IPS-NIHi7 (cell line): ENCODE measurements around the gene CPNE8.
A peak's percentile ranks its signal among the peaks of the same experiment; 100 is the strongest.

Experiments
- DNase-seq: peaks from one replicate; pipeline ENCODE4 v3.0.0; 2012; ENCODE audit warnings: mixed read lengths; ENCODE audit errors: extremely low spot score

The CPNE8 gene

DNA sequence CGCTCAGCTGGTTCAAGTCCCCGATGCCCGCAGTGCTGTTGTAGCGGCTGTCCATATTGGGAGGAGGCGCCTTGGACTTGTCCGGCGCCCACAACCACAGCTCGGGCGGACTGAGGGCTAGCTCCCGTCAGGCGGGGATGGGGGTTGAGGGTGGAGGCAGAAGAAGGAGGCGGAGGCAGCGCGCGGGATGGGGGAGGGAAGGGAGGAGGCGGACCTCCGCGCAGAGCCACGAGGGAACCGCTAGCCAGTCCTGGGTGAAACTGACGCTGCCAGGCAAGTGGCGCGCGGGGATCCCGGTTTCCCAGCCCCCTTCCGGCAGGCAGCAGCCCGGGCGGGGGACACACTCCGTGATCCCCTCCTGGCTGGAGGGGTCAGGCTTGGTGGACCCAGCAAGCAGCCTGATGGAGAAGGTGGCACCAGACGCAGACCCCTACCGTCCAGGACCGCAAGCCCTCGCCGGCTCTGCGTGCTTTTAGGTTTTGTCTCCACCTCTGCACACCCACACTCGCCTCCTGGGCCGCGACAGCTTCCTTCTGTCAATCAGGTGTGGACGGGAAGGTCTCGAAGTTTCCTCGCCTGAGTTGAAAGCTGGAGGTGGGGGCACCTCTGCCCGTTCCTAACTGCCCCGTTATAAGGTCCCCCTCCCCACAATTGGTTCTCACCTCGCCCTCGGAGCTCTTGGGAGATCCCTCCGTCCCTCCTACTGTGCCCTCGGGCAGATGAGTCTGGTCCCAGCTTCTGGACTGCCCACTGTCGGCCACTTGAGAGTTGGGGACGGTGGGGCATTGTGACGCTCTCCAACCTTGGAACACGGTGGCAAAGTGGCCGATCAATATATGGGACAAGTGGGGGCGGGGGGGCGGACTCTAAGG lies at the start of gene CPNE8:
Gene CPNE8 (minus strand): TSS at position 112 of the 872 bp plus-strand sequence. CDS start 57 bp downstream, at position 55.
- peak; percentile 43 for DNase-seq

DNA sequence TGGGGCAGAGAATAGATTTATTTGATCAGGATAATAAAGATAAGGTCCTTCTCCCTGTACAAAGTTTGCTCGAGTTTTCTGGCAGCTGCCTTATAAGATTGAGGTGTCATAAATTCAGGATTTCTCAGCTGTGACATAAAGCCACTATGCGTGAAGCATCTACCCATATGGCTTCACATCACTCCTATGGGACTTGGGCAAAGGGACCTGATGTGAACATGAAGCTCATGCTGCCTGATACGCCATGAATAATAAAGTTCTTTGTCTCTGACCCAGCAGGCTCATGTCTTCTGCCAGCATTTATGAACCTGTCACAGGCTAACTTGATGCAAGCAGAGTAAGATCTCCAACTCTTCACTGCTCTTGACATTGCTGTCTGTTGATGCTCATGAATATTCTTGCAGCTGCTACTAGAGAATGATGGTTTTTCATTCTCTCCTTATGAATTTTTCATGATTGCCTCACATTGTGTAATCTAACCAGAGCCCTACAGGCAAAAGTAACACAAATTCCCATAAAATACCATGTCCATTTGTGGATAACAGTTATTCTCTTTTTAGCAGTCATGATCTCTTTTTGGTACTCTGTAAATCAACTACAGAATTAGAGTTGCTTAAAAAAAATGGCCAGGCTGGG lies 49.0 kb upstream of the CPNE8 start:
- no peak for DNase-seq

DNA sequence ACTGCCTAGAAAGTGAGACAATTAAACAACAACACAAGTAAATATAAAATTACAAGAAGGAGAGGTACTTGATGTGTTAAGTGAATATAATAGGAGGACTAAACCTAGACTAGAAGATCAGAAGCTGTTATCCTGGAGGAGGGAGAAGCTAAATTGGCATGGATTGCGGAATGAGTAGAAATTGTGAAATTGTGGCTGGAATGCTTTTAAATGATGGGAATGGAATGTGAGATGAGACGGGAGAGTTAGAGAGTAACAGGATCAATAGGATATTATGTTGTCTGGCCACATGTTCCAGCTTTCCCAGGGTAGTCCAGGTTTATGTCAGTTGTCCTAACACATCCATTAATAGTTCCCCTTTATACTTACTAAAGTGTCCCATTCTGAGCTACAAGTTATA lies 44.0 kb upstream of the CPNE8 start:
- no peak for DNase-seq

DNA sequence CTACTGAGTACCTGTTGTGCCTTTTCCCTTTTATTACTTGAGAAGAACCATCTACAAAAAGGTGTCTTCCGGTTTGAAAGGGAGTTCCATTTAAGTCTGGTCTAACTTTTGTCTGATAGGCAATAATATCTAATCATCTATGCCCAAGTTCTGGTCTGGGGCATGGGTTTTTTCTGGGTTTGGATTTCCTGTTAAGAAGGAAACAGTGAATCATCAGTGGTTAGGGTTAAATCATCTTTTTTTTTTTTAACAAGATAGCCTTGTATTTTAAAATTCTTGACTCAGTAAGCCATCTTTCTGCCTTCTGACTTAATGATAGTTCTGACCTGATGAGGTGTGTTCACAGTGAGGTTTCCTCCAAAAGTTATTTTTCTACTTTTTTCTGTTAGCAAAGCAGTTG lies 29.3 kb upstream of the CPNE8 start:
- DNase-seq = no peak

DNA sequence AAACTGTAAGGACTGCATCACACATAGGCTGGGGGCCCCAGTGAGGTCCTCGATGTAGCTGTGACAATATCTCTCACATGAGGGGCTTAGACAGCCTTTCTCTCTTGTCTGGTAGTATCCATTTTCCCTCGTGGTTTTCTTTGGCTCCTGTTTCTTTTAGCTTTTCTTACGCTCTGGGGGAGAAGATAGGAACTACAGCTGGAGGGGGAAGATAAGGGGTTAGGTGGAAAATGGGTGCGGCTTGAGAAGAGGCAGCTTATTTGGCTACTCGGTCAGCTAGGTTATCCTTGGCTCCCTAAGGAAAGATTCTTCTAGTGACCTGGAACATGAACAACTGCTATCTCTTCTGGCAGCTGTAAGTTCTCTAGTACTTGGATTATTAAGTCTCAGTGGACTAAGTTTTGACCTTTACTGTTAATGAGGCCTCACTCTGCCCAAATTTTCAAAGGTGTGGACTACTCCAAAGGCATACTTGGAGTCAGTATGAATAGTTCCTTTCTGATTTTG lies 28.7 kb upstream of the CPNE8 start:
- no peak for DNase-seq

DNA sequence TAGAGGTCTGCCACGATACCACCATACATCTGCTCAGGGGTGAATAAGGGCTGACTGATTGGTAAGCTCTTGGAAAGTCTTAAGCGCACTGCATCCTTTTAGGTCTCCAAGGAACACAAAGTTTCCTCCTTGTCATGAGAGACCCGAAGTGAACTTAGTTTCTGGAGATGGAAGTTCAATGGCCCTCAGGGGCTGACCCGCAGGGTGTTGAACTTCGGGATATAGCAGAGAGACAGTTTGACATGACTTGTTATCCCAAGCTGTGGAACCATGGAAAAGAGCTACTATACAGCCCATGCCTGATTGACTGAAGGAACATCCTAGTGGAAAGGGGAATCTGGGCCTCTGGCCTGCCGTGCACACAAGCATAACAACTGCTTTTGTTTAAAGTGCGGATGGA lies 26.9 kb upstream of the CPNE8 start:
- no peak for DNase-seq

DNA sequence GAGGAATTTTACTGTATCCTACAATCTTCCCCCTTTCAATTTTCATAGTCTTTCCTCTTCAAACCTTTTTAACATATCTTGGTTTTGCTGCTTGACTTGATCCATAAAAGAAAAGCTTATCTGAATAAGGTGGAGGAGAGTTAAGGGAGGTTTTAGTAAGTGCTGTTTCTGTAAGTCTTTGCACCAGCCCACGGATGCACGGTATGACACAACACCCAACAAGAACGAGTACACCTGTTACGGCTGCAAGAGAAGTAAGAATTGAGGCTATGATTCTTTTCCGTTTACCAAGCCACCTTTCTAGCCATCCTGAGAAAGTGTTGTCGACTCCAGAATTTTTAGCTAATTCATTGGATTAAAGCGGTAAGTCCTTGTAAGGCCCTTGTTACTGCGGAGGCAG lies 26.1 kb upstream of the CPNE8 start:
- no peak for DNase-seq

DNA sequence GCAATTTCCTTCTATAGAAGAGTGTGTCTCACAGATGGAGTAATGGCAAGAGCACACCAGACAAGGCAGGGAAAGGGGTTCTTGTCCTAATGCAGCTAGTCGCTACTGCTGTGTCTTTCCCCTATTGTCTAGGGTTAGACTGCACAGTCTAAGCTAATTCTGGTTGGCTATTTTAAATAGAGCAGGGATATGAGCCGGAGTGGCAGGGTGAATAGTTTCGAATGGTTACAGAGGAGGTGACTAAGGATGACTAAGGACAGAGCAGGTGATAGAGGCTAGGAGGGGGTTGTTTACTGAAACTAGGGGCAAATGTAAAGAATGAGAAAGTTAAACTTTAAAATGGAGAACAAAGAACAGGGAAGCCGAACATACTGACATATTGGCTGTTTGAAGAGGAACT lies 25.6 kb upstream of the CPNE8 start:
- no peak for DNase-seq

DNA sequence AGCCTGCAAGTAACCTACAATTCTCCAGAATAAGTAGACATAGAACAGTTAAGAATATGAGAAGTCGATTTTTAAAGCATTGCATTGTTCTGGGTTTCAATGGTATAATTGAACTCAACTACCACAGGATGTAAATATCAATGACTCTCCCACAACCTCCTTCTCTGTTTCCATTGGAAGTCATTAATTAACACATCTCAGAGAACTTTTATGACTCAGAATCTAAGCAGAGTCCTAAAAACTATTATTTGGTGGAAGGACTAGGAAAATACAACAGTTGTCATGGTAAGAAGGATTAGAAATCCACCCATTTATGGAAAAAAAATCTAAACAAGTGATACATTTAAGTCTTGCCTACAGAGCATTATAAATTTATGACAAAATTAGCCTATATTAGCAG lies 21.1 kb upstream of the CPNE8 start:
- no peak for DNase-seq

DNA sequence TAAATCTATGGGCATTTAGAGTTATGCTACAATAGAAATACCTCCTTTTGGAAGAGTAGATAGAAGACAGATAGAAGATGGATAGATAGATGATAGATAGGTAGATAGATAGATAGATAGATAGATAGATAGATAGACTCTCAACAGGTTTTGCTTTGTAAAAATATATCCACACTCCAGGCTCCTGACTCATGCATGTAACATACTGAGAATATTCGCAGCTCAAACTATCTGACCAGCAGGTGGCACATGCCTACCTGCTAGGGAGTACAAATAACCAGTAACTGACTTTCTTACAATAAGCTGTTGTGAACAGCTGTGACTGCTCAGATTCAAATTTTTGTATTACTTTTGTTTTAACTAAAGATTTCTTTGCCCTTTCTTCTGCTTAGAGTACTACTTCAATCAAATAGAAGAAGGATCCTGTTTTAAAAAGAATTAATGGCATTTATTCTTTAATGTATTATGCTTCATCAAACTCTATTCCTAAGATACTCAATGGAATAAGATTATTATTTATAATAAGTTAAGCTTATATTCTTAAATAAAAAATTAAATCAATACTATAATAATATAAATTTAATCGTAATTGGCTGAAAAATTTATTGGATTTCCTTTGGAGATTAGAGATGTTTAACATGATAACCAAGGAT lies 15.8 kb upstream of the CPNE8 start:
- DNase-seq = peak; percentile 46

DNA sequence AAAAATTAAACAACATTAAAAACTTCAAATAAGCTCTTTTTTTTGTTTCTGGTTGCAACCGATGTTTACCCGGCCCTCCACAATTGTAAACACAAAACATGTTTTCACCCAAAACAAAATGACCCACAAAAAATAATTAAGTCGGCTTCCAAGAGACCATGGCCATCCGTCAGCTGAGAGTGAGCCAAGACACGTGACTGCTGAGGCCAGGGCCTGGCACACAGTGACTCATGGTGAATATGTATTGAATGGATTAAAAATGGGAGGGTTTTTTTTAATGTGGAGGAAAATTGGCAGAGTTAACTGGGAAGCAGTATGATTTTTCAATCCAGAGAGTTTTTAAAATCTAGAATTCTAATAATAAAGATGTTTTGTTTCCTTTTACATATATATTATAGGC lies 13.8 kb upstream of the CPNE8 start:
- no peak for DNase-seq

DNA sequence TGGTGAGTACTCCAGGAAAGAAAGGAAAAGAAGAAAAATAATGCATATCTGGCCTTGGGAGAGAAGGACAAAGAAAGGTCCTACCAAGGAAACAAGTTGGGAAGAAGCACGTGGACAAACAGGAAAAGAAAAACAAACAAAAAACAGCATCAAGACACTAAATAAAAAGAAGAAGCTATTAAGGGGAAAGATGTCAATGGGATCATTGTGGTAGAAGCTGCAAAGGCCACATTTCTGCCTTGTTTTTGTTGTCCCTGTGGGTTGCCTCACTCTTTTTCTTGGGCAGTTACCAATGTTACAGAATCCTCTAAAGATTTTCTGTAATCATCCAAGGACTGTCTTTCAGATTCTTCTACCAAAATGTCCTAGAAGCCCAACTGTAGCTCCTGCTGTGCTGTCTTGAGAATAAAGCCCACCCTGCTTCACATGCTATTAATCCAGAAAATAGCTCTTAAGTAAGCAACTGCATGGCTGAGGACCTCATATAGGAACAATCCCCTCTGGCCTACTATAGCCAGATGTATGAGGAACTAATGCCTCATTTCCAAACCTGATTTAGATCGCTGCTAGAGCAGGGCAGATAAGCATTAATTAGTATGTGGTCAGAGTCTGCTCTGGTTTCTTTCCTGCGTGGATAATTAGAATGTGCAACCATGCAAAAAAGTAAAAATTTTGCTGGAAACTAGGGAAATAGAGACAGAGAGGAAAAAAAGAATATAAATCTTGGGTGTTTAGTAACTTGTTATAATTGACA lies 10.2 kb upstream of the CPNE8 start:
- DNase-seq = no peak

DNA sequence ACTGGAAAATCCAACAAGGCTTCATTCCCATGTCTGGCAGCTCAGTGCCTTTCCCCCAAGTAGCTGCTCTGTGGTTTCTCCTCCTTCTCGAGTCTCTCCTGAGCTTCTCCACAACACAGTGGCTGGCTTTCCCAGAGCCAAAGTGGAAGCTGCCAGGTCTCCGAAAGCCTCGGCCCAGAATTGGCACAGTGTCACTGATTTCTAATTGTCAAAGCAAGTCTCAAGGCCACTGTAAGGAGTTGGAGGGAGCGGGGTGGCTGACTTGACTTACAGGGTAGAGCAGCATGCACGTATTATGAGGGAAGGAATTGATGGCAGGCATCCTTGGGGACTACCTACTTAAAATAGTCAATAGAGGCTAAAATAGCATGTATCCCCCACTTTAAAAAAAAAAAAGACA lies 6.7 kb upstream of the CPNE8 start:
- no peak for DNase-seq

DNA sequence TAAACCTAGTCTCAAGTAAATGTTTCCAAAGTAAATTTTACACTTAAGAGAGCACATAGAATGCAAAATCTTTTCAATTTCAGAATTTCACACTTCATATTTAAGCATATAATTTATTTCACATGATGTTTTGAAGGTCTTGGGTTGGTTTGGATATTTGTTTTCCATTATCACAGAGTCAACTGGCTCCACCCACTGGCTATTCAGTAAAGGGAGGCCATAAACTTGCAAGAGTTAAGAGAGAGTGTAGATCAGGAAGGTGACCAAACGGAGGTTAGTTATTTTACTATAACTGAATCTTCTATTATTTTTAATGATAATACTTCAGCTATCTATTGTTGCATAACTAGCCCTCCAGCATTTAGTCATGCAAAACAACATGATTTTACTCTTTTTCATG lies 6.2 kb upstream of the CPNE8 start:
- peak; percentile 12 for DNase-seq

DNA sequence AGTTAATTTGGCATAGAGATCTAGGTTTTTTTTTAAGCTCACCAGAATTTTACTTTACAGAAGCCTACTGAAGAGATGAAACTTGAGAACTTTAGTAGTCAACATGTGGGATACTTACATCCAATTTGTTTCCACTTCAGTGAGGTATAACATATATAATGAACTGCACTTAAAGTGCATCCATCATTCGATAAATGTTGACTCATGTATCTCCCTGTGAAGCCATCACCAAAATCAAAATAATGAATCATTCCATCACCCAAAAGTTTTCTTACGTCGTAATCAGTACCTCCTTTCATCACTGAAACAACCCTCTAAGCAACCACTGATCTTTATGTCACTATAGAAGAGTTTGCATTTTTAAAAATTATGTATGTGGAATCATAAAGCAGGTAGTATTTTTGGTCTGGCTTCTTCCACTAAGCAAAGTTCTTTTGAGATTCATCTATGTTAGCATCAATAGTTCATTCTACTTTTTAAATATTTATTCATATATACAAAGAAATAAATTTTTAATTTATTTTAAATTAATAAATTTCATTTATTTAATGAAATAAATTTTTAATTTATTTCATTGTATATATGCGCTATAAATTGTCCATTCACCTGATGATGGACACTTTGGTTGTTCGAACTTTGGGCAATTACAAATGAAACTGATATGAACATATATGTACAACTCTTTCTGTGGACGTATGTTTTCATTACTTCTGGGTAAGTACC lies 2.0 kb upstream of the CPNE8 start:
- no peak for DNase-seq

DNA sequence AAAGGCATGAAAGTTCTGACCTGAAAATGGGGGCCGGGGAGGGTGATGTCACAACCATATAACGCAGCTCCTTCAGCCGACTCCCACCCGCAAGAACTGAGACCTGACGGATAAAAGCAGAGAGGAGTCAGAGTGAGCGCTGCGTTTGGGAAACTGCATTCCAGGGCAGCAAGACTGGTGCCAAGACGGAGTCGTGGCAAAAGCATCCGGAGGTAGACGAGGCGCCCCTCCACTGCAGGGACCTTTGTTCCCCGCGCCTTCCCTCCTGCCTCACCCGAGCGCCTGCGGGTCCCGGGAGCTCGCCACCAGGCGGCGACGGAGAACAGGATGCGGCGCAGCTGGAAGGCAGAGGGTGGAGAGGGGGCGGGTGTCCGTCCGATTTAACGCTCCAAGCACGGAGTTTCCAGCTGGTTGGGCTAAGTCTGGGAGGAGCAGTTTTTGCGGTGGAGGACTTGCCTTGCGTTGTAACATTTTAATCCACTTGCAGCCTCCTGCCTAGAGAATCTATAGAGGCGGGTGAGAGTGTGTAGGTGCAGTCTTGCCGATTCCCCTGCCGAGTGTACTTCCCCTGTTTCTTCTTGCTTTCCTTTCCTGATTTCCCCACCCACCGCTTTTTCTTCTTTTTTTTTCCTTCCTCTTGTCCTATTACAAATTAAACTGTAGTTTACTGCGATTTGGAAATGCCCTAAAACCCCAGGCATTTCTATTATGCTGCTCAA lies 1.2 kb upstream of the CPNE8 start:
- DNase-seq = peak; percentile 86

DNA sequence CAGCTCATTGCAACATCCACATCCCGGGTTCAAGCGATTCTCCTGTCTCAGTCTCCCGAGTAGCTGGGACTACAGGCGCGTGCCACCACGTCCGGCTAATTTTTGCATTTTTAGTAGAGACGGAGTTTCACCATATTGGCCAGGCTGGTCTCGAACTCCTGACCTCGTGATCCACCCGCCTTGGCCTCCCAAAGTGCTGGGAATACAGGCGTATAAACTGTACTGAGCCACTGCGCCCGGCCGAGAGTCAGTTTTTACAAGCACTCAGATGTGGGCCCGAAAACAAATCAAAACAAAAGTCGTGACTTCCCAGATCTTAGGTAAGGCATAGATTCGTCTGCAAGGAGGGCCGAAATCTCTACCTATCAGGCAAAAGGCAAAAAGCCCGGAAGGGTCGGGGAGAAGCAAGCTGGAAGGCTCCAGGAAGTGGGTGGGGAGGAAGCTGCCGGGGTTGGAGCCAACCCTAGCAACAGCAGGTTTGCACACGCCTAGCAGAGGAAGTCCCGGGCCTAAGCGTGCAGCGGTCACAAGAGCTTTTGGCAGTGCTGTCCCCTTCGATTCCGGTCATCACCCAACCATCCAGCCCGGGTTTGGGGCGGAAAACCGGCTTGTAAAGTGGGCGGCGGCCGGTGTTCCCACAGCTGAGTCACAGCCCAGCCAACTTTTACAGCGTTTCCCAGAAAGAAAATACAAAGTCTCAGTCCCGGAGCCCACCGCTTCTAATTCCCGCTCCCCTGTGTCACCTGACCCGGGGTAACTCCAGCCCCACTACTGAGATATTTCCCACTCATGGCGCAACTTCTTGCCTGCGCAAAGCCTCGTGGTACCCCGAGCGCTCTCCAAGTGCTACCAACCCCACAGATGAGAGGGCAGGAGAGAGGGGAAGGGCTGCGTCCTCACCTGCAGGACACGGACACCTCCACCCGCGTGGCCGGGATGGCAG lies 583 bp downstream of the CPNE8 start:
- peak; percentile 69 for DNase-seq

DNA sequence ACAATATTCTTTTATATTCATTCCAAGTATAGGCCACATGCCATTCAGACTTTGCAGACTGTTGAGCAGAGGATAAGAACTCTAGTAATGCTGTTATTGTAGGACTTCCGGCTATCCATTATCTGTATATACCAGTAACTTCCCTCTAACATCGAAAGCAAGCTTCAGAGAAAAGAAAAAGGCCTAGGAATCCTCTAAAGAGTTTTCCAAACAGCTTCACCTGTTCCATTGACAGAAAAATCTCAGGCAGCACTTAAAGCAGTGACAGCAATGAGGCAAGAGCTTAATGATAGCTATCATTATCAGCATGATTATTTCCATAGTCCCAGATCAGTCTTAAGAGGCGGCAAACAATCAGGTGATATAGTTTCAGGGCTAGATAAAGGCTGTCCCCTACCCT lies 1.8 kb downstream of the CPNE8 start:
- no peak for DNase-seq

DNA sequence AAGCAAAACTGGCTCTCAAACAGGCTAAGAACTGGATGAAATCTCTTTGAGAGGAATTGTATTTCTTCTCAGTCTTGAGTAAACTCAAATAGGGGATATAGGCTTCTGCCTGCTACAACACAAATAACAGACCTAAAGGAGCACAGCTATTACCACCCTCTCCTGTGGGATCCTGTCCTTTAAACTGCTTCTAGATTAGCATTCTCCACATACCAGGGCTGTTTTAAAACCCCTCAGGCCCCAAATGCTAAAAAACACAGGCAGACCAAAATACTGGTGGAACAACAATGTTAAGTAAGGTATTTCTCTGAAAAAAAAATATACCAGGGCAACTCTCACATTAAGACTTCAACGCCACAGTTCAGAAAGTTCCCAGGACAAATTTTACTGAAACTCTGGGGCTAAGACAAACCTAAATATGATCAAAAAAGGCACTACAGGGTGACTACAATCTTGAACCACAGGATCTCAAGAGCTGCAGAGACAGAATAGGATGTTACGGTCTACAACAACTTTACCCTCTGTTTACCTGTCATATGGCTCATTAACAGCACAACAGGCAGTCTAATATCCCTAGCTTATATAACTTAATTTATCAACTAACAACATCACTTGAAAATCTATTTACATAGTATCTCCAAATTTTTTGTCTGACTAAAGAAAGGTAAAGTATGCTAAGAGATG lies 7.2 kb downstream of the CPNE8 start:
- peak; percentile 67 for DNase-seq
